ENCODE results near the gene DIS3. TPM values are rescaled to one million over a fixed set of nuclear protein-coding genes. Genes with fewer than 3 reads are reported as not detected.

DIS3 gene
- total and polyA plus RNA-seq, 9 of the 15 experiments (the other 6 are each of a cell fraction or from before 2014, with no cell fraction given) = 6.0 to 48.9 (median 34.2) TPM

- TF ChIP-seq E2F8 (IDR thresholded peaks at IDR 0.05; ENCODE audit: low read depth, partially characterized antibody) (no peak), RBBP5 (IDR thresholded peaks at IDR 0.05; ENCODE audit: borderline replicate concordance, insufficient read depth, low read length, poor library complexity, severe bottlenecking) (peak; percentile 72), SAP30 (IDR thresholded peaks at IDR 0.05; ENCODE audit: borderline replicate concordance, insufficient read depth, low read depth, low read length, poor library complexity, severe bottlenecking) (peak; percentile 58), ATF7 (IDR thresholded peaks at IDR 0.05) (0 out of 2 replicates have a peak, but pooled peaks have one; percentile 33), ZNF778 (CRISPR knock-in tag; IDR thresholded peaks at IDR 0.05) (no peak), MBD2 (IDR thresholded peaks at IDR 0.05; ENCODE audit: borderline replicate concordance, low read depth) (peak; percentile 77; the same call in 1 of the 2 replicates), POLR2AphosphoS5 (IDR thresholded peaks at IDR 0.05; ENCODE audit: control insufficient read depth, insufficient read depth, low read depth, low read length) (peak; percentile 38; the same call in 1 of the 2 replicates), ZNF224 (CRISPR knock-in tag; IDR thresholded peaks at IDR 0.05) (no peak), BHLHE40 (IDR thresholded peaks at IDR 0.05; ENCODE audit: low read length) (peak; percentile 60), FOXA1 (IDR thresholded peaks at IDR 0.05; ENCODE audit: borderline replicate concordance) (no peak), CREM (IDR thresholded peaks at IDR 0.05; ENCODE audit: low read depth) (peak; percentile 65), ZBTB2 (IDR thresholded peaks at IDR 0.05) (peak; percentile 94), ZFP36 (IDR thresholded peaks at IDR 0.05; ENCODE audit: low read depth, low read length, partially characterized antibody) (peak; percentile 89), ELF2 (CRISPR knock-in tag; IDR thresholded peaks at IDR 0.05) (peak; percentile 75)
- TF ChIP-seq, protein P1, sequence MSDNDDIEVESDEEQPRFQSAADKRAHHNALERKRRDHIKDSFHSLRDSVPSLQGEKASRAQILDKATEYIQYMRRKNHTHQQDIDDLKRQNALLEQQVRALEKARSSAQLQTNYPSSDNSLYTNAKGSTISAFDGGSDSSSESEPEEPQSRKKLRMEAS (CRISPR knock-in tag; IDR thresholded peaks at IDR 0.05) = peak; percentile 95
Measured at GRCh38 chr13:72727417-72728289, 54.0 kb downstream of the DIS3 start, which contains the start of the genes BORA and MZT1 (continued).
